HG03571 (cell line): ENCODE results near the gene CD79A.

Source experiments
- ATAC-seq: cut with Tn5 transposase; IDR thresholded peaks from one replicate; pipeline ENCODE4 v1.9.1; 2021; ENCODE audit not compliant: unreplicated experiment

The CD79A gene

DNA sequence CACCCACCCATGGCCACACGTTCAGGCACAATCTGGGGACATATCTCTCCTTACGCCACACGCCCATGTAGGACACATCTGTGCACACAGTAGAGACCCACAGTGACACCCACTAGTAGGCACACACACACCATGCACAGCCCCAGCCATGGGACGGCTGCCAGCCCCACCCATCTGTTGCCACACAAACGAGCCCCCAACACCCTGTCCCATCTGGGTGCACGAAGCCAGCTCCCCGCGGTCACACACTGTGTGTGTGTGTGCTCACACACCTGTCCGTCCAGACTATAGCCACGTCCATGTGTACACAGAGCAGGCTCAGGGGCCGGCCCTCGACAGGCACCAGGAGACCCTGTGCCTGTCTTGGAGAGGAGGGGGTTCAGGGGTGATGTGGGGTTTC is 40.6 kb downstream of the CD79A start:
- no peak for ATAC-seq

- no peak for ATAC-seq
These were observed 41.0 kb downstream of the CD79A start for GRCh38 chr19:41918095-41918494.

DNA sequence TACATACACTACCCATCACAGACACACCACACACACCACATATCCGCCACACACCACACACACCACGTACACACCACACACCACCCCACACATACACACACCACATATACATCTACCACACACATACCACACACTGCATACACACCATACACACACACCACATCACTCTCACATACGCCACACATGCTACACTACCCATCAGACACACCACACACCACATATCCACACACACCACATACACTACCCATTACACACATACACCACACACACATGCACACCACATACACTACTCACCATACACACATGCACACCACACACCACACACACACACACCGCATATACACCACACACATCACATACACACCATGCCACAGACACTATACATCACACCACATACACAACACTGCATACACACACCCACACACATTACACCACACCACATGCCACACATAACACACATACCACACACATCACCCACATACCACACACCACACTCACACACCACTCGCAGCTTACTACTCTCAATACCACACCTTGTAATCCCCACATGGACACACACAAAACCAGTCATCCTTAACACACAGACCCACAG is 41.7 kb downstream of the CD79A start:
- no peak for ATAC-seq

DNA sequence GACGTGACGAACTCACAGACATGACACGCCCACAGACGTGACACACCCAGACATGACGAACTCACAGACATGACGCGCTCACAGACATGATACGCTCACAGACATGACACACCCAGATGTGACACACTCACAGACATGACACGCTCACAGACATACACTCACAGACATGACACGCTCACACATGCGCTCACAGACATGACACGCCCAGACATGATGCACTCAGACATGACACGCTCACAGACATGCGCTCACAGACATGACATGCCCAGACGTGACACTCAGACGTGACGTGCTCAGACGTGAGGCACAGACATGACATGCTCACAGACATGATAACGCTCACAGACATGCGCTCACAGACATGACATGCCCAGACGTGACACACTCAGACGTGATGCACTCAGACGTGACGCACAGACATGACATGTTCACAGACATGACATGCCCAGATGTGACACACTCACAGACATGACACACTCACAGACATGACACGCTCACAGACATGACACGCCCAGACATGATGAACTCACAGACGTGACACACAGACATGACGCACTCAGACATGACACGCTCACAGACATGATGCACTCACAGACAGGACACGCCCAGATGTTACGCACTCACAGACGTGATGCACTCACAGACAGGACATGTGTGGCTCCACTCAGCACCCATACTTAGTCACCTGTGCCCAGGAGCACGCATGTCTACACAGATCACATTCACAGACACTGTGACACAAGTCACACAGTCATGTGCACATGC is 43.1 kb downstream of the CD79A start:
- no peak for ATAC-seq

GRCh38 chr19:41920882-41921576 is 44.0 kb downstream of the CD79A start:
- no peak for ATAC-seq

GRCh38 chr19:41921577-41922576 is 44.8 kb downstream of the CD79A start:
- ATAC-seq, result no peak

- no peak for ATAC-seq
These were observed 45.5 kb downstream of the CD79A start for GRCh38 chr19:41922585-41922984.

GRCh38 chr19:41923045-41923788 is 46.1 kb downstream of the CD79A start:
- no peak for ATAC-seq

DNA sequence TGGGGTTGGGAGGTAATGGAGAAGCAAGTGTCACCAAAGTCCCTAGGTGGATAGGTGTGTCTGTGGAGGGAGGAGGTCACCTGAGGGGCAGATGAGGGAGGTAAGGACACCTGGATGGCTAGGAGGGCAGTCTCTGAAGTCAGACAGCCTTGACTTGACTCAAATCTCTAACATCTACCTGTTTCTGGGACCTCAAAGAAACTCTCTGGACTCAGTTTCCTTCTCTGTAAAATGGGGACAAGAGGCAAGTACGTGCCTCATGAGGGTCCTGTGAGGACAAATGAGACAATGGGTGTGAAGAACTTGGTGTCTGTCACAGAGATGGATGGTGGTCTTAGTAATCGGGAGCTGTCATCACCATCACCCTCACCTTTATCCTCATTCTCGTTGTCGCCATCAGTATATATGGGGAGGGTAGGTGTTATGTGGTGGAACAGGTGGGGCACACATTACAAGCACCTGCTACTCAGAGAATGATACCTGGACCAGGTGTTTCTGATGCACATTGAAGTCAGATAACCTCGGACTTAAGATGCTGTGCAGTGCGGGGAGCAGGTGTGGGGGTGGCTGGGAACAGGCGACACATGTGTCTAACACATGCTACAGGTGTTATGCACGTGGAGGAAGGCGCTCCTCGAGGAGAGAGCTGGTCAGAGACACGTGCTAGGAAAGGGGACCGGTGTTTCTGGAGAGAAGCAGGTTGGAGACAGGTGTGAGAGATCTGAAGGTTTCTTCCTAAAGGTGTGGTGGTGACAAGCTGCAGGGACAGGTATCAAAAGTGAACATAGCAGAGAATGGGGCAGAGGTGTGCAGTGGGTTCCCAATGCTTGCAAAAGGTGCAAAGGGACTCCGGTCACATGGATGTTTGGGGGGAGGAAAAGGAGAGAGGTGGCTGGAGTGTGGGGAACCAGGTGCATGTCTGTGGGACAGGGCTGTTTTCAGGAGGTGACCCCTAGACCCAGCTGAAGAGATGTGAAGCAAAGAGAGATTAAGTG is 47.4 kb downstream of the CD79A start:
- ATAC-seq, result no peak

GRCh38 chr19:41925208-41926003 is 48.3 kb downstream of the CD79A start:
- no peak for ATAC-seq

GRCh38 chr19:41926028-41926762 is 49.1 kb downstream of the CD79A start:
- no peak for ATAC-seq

- no peak for ATAC-seq
These were observed 49.9 kb downstream of the CD79A start for GRCh38 chr19:41926763-41927496.

- no peak for ATAC-seq
These were observed 50.6 kb downstream of the CD79A start for GRCh38 chr19:41927497-41928192.

GRCh38 chr19:41928221-41928683 is 51.2 kb downstream of the CD79A start, which contains the start of gene ERFL:
Gene ERFL, minus strand, starts transcription at chr19:41928449. Its CDS starts 15,530 bp downstream, at chr19:41912919.
- no peak for ATAC-seq

- no peak for ATAC-seq
These were observed 51.9 kb downstream of the CD79A start for GRCh38 chr19:41928754-41929535.
